ENCODE results near the gene SERAC1. TPM values are rescaled to one million over a fixed set of nuclear protein-coding genes. Genes with fewer than 3 reads are reported as not detected.
"Not testable (repeated sequence)": the region's sequence is repeated elsewhere in the genome, so short reads cannot be mapped to it uniquely, and the experiment has no call there.

Gene SERAC1
- total and polyA plus RNA-seq, 4 donors = 3.1 to 10.1 (median 4.8) TPM

- TF ChIP-seq, protein P1, sequence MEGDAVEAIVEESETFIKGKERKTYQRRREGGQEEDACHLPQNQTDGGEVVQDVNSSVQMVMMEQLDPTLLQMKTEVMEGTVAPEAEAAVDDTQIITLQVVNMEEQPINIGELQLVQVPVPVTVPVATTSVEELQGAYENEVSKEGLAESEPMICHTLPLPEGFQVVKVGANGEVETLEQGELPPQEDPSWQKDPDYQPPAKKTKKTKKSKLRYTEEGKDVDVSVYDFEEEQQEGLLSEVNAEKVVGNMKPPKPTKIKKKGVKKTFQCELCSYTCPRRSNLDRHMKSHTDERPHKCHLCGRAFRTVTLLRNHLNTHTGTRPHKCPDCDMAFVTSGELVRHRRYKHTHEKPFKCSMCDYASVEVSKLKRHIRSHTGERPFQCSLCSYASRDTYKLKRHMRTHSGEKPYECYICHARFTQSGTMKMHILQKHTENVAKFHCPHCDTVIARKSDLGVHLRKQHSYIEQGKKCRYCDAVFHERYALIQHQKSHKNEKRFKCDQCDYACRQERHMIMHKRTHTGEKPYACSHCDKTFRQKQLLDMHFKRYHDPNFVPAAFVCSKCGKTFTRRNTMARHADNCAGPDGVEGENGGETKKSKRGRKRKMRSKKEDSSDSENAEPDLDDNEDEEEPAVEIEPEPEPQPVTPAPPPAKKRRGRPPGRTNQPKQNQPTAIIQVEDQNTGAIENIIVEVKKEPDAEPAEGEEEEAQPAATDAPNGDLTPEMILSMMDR (IDR thresholded peaks at IDR 0.05; ENCODE audit: control extremely low read depth, extremely low read depth) = no peak
- H3K9me3 ChIP-seq (ENCODE audit: control insufficient read depth in 4 of 4, insufficient read depth in 3 of 4, low read length in 3 of 4) = no peaks in the 10 kb centered on the region
- no peak for ATAC-seq (ENCODE audit: insufficient read depth, low FRiP score)
- WGBS, 2 donors = 85 to 93% methylated on average over 4 of the region's 4 CpGs
- DNase-seq = no peak
- peaks cover 0 to 11% (median 1%) of the 10 kb centered on the region in 4 donors for H3K36me3 ChIP-seq (ENCODE audit: control insufficient read depth in 4 of 4, insufficient read depth in 4 of 4, low read length in 4 of 4)
- no peak overlapping the region for H3K27ac ChIP-seq (ENCODE audit: low read depth in 1 of 2, low read length in 1 of 2)
- no peak overlapping the region for H3K4me3 ChIP-seq
- no peaks in the 10 kb centered on the region for H3K27me3 ChIP-seq (ENCODE audit: control insufficient read depth in 3 of 3, insufficient read depth in 3 of 3, low read length in 2 of 3)
- no peak overlapping the region for H3K9ac ChIP-seq (ENCODE audit: insufficient read depth in 1 of 2, low read length in 2 of 2)
- no peaks in the 10 kb centered on the region for H3K4me1 ChIP-seq (ENCODE audit: control insufficient read depth in 5 of 5, insufficient read depth in 5 of 5, low read length in 5 of 5)
Measured at GRCh38 chr6:158152659-158153058, 15.4 kb downstream of the SERAC1 start.

- not testable (repeated sequence) for H3K27ac ChIP-seq (ENCODE audit: low read depth in 1 of 2, low read length in 1 of 2); H3K4me1 ChIP-seq (ENCODE audit: control insufficient read depth in 5 of 5, insufficient read depth in 5 of 5, low read length in 5 of 5); H3K9ac ChIP-seq (ENCODE audit: insufficient read depth in 1 of 2, low read length in 2 of 2); ATAC-seq (ENCODE audit: insufficient read depth, low FRiP score); H3K36me3 ChIP-seq (ENCODE audit: control insufficient read depth in 4 of 4, insufficient read depth in 4 of 4, low read length in 4 of 4); H3K9me3 ChIP-seq (ENCODE audit: control insufficient read depth in 4 of 4, insufficient read depth in 3 of 4, low read length in 3 of 4); H3K27me3 ChIP-seq (ENCODE audit: control insufficient read depth in 3 of 3, insufficient read depth in 3 of 3, low read length in 2 of 3); DNase-seq; H3K4me3 ChIP-seq
- WGBS, 2 donors = 97 to 99% methylated on average over 7 of the region's 7 CpGs
Measured at GRCh38 chr6:158152025-158152424, 16.0 kb downstream of the SERAC1 start.

- Histone ChIP-seq H3K27ac (ENCODE audit: low read depth in 1 of 2, low read length in 1 of 2) (no peak overlapping the region), H3K27me3 (ENCODE audit: control insufficient read depth in 3 of 3, insufficient read depth in 3 of 3, low read length in 2 of 3) (no peaks in the 10 kb centered on the region), H3K9me3 (ENCODE audit: control insufficient read depth in 4 of 4, insufficient read depth in 3 of 4, low read length in 3 of 4) (no peaks in the 10 kb centered on the region), H3K36me3 (ENCODE audit: control insufficient read depth in 4 of 4, insufficient read depth in 4 of 4, low read length in 4 of 4) (peaks cover 0 to 9% (median 3%) of the 10 kb centered on the region in 4 donors), H3K4me1 (ENCODE audit: control insufficient read depth in 5 of 5, insufficient read depth in 5 of 5, low read length in 5 of 5) (no peaks in the 10 kb centered on the region), H3K4me3 (no peak overlapping the region), H3K9ac (ENCODE audit: insufficient read depth in 1 of 2, low read length in 2 of 2) (no peak overlapping the region)
- TF ChIP-seq, protein P1 (IDR thresholded peaks at IDR 0.05; ENCODE audit: control extremely low read depth, extremely low read depth) = no peak
- WGBS, 2 donors = 84 to 94% methylated on average over 5 of the region's 5 CpGs
- ATAC-seq (ENCODE audit: insufficient read depth, low FRiP score) (no peak), DNase-seq (no peak)
Measured at GRCh38 chr6:158150701-158151100, 17.4 kb downstream of the SERAC1 start.

- ATAC-seq (ENCODE audit: insufficient read depth, low FRiP score) = no peak
- TF ChIP-seq, protein P1 (IDR thresholded peaks at IDR 0.05; ENCODE audit: control extremely low read depth, extremely low read depth) = no peak
- H3K9me3 ChIP-seq (ENCODE audit: control insufficient read depth in 4 of 4, insufficient read depth in 3 of 4, low read length in 3 of 4) = no peaks in the 10 kb centered on the region
- no peak for DNase-seq
- H3K9ac ChIP-seq (ENCODE audit: insufficient read depth in 1 of 2, low read length in 2 of 2) = no peak overlapping the region
- H3K27me3 ChIP-seq (ENCODE audit: control insufficient read depth in 3 of 3, insufficient read depth in 3 of 3, low read length in 2 of 3) = no peaks in the 10 kb centered on the region
- WGBS, 2 donors = 63 to 94% methylated on average over 3 of the region's 3 CpGs
- H3K4me3 ChIP-seq = no peak overlapping the region
- H3K27ac ChIP-seq (ENCODE audit: low read depth in 1 of 2, low read length in 1 of 2) = no peak overlapping the region
- no peaks in the 10 kb centered on the region for H3K4me1 ChIP-seq (ENCODE audit: control insufficient read depth in 5 of 5, insufficient read depth in 5 of 5, low read length in 5 of 5)
- H3K36me3 ChIP-seq (ENCODE audit: control insufficient read depth in 4 of 4, insufficient read depth in 4 of 4, low read length in 4 of 4) = peaks cover 0 to 9% (median 1%) of the 10 kb centered on the region in 4 donors
Measured at GRCh38 chr6:158149641-158150040, 18.4 kb downstream of the SERAC1 start.

Measured in lung (tissue), 12 donors.